ENCODE data around the gene ACHE. TPM values are rescaled to one million over a fixed set of nuclear protein-coding genes. Genes with fewer than 3 reads are reported as not detected.
A peak's percentile ranks its signal among the peaks of the same experiment; 100 is the strongest.

Gene ACHE
- total RNA-seq, 1 donor from 2014 or later = 16.1 TPM

DNA sequence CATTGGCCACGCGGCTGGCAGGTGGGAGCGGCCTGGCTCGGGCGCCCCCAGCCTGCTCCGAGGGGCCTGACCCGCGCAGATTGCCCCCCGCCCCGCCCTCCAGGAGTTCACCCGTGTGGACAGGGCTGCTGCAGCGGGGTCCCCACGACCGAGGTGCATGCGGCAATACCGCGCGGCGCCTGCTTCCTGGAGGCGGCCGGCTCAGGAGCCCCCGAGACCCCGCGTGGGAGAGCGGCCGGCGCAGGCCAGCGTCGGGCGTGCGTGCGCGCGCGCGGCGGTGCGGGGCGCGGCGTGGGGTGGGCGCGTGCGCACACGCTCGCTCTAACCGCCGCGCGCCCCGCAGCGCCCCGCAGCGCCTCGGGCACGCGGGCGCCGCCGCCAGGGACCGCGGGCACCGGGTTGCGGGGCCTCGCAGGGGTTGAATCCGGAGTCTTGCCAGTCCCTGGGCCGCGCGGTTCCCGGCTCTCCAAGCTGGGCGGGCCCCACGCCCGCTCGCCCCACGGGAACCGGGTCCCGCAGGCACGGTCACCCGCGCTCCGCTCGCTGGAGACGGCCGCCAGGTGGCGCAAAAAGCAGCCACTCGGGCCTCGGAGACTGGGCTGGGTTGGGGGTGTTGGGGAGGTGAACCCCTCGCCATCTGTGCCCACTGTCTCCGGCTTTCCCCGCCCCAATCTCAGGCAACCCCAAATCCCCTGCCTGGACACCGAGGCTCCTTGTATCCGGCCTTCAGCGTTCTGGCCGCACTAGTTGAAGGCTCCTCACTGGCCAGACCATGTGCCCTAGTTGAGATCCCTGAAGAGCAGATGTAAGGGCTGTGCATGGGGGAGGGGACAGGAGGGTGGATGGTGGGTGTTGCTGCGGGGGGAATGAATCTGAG is 1.3 kb upstream of the ACHE start:
- DNase-seq = peak; percentile 57

DNA sequence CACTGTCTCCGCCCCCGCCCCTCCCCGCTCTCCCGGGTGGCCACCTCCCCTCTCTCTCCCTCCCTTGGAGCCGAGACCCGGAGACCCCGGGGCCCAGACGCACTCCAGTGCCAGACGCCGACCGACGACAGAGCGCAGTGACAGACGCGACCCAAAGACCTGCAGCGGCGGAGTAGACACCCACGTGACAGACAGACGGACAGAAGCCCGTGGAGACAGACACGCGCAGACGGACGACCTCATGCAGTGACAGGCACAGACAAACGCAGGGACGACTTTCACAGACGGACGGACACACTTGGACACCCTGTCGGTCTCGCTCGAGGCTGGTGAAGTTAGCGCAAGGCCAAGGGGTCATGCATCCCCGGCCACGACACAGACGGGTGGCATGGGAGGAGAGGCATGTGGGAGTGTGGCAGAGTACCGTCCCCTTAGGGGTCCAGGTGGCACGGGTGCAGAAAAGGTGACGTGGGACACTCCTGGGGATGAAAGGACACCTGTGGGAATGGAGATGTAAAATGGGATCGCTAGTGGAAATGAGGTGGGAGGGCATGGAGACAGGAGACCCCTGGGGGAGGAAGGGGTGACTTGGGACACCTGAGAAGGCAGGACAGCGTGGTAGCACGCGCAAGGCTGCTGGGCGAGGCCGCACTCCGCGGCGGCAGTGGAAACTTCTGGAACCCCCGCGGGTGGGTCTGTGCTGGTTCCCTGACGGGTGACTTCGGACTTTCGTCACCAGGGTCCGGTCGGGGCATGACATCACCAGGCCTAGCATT is 456 bp upstream of the ACHE start:
- no peak for DNase-seq

DNA sequence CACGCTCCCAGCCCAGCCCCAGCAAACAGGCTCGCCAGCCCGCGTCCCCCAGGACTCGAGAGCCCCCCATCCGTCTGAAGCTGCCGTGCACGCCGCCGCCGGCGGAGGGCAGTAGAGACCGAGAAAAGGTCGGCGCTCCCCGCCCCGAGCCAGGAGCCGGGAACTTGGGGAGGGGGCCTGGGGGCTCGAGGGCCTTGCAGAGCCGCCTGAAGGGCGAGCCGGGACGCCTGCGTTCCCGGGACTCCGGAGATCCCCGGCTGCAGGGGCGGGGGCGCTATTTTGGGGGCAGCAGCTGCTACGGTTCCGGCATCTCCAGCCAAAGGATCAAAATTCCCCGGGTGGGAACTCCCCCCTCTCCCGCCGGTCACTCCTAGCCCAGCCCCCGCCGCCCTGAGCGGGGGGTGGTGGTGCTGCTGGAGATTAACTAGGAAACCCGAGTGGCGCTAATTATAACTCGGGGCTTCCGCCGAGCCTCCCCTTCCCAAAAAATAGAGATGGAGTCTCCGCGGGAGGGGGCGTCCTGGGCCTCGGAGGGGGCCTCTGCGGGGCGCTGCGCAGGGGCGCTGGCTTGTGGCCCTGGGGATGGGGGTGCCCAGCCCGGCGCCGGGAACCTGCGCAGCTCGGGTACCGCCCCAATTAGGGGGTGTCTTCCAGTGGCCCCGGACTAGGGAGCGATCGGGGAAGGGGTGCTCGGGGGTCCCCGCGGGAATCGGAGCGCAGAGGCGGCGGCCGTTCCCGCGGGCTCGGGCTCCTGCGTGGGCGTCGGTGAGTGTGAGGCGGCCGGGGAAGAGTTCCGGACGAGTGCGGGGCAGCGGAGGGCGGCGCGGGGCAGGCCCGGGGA is 608 bp downstream of the ACHE start:
- DNase-seq = peak; percentile 15

DNA sequence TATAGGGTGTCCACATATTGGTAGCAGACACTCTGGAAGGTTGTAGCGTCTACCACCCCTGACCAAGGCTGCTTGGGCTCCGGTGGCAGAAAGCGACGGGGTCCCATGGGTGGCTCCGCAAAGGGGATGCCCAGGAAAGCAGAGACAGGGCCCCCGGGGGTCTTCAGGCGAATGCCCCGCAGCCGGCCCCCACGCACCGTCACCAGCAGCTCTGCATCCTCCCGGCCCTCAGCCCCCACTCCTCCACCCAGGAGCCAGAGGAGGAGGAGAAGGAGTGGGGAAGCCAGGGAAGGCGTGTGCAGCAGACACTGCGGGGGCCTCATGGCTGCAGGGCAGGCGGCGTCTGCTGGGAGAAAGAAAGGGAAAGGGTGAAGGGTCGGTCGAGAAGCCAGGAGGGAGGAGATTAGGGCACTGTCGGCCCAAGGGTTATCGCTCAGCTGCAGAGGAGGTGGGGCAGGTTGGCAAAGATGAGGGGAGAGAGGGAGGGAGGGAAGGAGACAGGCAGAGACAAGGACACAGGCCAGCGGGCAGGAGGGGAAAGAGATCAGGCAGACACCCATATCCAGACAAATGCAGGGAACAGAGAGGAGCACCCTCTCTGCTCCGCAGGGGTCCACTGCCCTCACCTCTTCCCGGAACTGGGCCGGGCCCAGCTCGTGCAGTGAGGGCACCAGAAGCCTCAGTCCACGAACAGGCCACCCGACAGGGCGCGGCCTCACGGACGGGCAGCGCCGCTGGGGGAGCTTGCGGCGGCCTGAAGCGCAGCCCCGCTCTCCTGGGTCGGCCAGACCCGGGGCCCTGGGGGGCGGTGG is 1.6 kb downstream of the ACHE start:
- DNase-seq = no peak

DNA sequence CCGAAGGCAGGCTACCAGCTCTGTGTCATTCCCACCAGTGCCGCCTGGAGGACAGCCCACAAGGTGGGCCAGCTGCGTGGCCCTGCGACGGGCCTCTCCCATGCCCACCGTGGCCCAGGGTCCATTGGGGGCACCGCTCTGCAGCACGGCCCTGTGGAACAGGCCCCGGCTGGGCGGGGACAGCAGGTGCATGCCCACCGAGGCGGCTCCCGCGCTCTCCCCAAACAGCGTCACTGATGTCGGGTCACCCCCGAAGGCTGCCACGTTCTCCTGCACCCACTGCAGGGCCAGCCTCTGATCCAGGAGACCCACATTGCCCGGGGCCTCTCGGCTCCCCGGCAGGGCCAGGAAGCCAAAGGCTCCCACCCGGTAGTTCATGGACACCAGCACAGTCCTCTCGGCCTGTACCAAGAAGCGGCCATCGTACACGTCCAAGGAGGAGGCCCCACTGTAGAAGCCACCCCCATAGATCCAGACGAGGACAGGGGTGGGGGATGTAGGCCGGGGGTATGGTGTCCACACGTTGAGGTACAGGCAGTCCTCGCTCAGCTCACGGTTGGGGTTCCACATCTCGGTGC is 2.3 kb downstream of the ACHE start:
- no peak for DNase-seq

DNA sequence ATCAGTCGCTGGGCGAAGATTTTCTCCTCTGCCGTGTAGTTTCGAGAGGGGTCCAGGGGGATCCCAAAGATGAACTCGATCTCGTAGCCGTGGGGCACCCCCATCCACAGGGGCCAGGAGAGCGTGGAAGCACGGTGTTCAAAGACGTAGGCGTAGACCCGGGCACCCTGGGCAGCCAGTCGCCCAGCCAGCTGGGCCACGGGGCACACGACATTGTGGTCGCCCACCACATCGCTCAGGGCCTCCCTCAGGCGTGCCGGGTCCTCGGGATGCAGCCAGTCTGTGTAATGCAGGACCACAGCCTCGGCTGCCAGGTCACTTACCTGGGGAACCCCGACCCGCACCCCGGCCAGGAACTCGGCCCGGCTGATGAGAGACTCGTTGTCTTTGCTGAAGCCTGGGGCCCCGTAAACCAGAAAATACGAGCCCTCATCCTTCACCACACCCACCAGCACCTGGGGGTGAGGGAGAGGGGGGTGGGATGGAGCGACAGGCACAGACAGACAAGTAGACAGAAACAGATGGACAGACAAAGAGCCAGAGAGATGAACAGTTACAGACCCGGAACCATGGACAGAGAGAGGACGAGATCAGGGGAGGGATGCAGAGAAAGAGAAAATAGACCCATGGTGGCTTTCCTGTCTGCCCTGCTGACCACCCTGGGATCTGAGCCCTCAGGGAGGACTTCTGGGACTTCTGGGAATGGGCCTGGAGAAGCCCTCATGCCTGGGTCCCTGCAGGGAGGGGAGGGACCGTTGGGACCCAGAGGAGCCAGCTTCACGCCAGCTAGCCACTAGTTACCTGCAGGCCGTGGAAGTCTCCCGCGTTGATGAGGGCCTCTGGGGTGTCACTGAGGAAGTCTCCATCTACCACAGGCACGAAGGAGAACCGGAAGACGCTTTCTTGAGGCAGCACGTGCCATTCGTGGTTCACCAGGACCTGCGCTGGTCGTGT is 3.0 kb downstream of the ACHE start:
- no peak for DNase-seq

DNA sequence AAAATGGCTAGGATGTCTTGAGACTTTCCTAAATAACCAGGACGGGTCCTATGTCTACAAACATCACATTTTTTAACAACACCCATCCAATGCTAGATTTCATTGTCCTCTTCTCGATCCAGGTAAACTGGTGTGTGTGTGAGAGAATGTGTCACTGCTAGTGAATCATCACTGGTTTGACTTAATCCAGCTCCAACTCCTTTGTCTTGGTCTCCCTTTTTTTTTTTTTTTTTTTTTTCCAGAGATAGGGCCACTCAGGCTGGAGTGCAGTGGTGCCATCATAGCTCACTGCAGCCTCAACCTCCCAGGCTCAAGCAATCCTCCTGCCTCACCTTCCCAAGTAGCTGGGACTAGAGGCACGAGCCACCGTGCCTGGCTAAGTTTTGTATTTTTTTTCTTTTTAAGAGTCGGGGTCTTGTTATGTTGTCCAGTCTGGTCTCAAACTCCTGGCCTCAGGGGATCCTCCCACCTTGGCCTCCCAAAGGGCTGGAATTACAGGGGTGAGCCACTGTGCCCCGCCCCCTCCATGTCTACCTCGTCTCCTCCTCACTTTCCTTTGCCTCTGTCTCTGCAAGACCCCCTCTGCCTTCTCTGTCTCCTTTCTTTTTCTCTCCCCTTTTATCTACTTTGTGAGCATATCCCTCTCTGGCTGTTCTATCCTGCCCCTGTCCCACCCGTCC is 4.0 kb downstream of the ACHE start:
- DNase-seq = no peak

DNA sequence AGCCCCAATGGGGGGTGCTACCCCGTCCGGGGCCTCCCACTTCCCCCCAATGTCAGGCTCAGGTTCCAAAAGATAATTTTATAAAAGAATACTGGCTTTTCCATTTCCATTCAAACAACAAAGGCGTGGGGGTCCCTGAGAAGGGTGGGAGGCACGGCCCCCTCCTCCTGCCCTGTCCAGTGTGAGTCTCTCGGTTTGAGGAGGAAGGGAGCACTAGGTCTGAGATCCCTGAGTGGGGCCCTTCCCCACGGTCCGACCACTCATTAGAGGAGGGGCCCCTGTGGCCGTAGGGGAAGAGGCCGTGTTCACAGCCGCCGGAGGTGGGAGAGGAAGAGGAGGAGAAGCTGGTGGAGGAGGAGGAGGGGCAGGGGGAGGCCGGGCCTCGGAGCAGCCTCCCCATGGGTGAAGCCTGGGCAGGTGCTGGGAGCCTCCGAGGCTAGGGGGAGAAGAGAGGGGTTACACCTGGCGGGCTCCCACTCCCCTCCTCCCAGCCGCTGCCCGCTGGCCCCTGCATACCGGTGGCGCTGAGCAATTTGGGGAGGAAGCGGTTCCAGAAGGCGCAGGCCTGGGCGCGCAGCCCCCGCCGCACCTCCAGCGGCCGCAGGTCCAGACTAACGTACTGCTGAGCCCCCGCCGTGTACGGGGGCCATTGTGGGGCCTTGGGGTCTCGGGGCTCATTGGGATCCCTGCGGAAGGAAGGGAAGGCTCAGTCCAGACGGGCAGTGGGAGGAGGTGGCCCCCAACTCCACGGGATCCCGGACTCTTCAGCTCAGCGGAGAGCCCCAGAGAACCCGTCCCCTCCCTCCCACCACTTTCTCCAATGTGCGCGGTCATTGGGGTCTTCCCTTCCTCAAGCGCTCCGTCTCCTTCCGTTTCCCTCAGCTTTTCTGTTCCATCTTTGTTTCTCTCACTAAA is 4.8 kb downstream of the ACHE start:
- no peak for DNase-seq

DNA sequence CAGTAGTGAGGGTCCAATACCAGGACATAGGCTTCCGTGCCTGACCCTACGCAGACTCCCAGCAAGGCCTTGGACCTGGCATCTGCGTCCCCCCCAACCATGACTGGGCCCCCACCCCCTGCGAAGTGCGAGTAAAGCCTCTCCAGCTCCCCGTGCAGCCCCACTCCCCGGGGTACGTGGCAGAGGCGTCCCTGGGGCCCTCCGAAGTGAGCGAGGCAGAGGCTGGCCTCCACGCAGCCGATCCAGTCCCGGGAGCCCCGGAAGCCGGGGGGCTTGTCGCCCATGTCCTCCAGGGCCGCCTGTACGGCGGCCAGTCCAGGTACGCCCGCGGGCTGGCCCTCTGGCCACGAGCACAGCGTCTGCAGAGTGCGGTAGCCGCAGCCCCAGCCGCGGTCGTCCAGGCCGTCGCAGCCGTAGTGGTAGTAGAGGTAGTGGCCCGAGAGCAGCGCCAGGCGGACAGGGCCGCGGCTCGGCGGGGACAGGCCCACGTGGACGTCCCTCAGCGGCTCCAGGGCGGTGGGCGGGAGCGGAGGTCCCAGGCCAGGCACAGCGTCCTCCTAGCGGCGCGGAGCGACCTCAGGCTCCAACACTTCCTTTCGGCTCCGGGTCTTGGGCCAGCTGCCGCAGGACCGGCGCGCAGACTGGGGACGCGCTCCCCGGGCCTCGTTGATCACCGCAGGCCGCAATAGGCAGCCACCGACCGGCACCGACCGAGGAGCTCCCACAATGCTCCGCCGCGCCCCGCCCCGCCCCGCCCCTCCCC is 6.5 kb downstream of the ACHE start, which contains the start of gene UFSP1:
Gene UFSP1 (minus strand): TSS at position 728 of the 763 bp plus-strand sequence. CDS start 444 bp downstream, at position 284.
- DNase-seq = no peak

DNA sequence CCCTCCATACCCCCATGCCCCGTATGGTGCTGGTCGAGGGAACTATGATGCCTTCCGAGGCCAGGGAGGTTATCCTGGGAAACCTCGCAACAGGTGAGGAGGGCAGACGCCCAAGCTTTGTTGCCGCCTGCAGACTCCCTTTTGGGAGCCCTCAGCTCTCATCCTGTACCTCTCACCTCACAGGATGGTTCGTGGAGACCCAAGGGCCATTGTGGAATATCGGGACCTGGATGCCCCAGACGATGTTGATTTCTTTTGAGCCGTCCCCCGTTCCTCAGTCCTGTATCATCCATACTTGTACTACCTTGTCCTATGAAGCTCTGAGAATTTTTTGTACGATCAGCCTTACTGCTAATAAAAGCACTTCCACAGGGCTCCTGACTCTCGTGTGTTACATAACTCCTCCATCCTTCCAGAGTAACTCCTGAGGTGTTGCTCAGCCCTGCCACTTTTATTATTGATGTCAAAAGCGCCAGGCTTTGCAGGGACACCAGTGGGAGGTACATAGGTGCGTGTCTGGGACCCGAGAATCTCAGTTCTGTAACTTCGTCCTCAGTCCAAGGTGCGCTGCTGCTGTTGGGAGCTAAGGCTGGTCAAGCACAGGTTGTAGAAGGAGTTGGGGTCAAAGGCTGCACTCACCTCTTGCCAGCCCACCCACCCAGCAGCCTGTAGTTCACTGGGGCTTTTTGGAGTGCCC is 7.2 kb downstream of the ACHE start:
- no peak for DNase-seq

DNA sequence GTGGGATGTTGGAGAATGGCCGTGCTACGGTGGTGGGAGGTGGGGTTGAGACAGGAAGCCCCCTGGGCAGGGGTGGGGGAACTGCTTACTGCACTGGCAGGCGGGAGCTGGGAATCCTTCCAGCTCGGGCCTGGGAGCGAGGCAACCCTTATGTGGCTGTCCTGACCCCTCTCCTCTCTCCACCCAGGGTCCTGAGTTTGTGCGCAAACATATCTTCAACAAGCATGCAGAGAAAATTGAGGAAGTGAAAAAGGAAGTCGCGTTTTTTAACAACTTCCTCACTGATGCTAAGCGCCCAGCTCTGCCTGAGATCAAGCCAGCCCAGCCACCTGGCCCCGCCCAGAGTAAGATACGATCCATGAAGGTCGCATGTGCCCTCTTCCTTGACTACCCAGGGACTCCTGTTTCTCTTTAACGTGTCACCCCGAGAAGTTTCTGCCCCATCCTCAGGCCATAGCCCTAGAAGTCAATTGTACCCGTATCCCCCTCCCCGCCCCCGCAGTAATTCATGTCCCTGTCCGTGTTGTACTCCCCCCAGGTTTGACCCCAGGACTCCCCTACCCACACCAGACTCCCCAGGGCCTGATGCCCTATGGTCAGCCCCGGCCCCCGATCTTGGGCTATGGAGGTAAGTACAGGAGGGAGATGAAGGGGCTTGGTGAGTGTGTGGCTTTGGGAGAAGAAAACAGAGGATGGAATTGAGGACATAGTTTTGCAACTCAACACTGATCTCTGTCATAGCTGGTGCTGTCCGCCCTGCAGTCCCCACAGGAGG is 8.0 kb downstream of the ACHE start:
- DNase-seq = no peak

DNA sequence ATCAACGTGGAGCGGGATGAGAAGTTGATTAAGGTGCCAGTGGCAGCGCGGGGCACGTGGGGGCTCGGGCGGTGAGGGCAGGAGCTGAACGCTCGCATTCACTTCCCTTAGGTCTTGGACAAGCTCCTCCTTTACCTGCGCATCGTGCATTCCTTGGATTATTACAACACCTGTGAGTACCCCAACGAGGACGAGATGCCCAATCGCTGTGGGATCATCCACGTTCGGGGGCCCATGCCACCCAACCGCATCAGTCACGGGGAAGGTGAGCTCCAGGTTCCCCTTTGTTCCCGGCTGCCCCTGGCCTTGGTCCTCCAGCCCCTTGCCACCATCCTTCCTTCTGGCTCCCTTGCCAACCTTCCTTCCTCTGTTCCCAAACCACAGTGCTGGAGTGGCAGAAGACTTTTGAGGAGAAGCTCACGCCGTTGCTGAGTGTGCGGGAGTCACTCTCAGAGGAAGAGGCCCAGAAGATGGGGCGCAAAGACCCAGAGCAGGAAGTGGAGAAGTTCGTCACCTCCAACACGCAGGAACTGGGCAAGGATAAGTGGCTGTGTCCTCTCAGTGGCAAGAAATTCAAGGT is 8.7 kb downstream of the ACHE start:
- no peak for DNase-seq

DNA sequence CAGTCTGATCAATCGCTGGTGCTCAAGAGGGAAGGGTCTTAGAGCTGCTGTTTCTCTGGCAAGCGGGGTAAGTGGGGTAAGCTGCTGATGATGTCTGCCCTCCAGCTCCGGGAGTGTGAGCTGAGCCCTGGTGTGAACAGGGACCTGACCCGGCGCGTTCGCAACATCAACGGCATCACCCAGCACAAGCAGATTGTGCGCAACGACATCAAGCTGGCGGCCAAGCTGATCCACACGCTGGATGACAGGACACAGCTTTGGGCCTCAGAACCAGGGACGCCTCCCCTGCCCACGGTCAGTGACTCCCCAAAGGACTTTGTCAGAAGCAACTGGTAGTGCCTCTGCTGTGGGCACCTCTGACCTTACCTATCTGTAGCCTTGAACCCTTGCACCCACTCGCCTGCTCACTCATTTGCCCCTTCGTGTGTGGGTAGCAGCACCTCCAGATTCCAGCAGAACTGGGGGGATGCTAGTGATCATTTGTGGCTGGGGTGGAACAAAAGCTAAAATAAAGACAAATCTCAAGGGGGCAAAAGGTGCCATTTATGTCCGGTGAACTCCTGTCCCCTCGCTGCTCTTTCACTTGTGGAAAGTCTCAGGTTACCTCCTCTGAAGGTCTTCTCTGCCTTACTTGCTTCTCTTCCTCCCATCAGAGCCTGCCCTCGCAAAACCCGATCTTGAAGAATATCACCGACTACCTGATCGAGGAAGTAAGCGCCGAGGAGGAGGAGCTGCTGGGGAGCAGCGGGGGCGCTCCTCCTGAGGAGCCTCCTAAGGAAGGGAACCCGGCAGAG is 9.3 kb downstream of the ACHE start:
- DNase-seq = no peak

DNA sequence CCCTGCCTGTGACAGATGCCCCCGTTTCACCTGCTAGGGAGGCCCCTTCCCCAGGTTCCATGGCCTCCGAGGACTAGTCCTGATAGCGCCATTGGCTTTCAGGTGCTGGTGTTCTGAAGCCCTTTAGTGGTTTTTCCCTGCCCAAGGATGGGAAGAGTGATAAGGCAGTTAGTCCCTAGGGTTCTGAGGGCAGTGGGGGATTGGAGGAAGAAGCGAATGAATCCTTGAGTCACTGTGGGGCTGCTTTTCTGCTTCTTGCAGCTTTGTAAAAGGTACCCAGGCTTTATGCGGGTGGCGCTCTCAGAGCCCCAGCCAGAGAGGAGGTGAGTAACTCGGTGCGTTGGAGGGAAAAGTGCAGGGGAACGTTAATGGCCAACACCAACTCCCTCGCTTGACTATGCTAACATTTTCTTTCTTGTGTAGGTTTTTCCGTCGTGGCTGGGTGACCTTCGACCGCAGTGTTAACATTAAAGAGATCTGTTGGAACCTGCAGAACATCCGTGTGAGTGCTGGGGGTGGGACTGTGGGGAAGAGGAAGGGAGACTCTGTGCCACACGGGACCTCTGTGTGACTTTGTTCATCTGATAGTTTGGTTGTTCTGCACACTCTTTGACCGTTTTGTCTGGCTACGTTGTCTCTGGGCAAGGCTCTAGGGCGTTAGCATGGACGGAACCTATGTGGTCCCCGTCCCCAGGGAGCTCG is 10.1 kb downstream of the ACHE start:
- DNase-seq = no peak

All from occipital lobe (tissue), 2 donors.